B cell (primary cell): ENCODE data around the gene ZNF141. TPM values are rescaled to one million over a fixed set of nuclear protein-coding genes. Genes with fewer than 3 reads are reported as not detected.

ENCODE experiments used
- ATAC-seq: fragments of 200-7000 bp; cut with Tn5 transposase; one replicate; pipeline ENCODE4 v1.10.0; 2021; ENCODE audit warnings: low read depth, mild to moderate bottlenecking, moderate number of reproducible peaks, moderate library complexity
- CTCF ChIA-PET: fragments of 350-600 bp; sonication (Branson Sonifier 250); formaldehyde crosslinking; loops from one replicate; lab custom pipeline; 2021; ENCODE audit warnings: antibody characterized with exemption, inconsistent platforms; lab: Charles Lee
- POLR2A ChIA-PET: fragments of 350-600 bp; sonication (Branson Sonifier 250); formaldehyde crosslinking; loops from one replicate; lab custom pipeline; 2021; ENCODE audit warnings: antibody characterized with exemption; lab: Charles Lee
- DNase-seq: peaks from one replicate; pipeline ENCODE4 v3.0.0; 2013
- H2AFZ ChIP-seq: 2 replicates; pipeline ENCODE4 v1.6.1; 2012; ENCODE audit warnings: mild to moderate bottlenecking, low read depth, low read length; ENCODE audit not compliant: insufficient read depth, poor library complexity, severe bottlenecking
- H3K27ac ChIP-seq, 2 donors: 1 replicate in 1 of 2; 2 replicates in 1 of 2; pipeline ENCODE4 v1.5.1; 2012 to 2013; ENCODE audit warnings: low read length in 2 of 2, mild to moderate bottlenecking in 2 of 2, moderate library complexity in 1 of 2
- H3K27me3 ChIP-seq, 4 experiments: fragments of 200-600 bp in 1 of 4; sonication (generic) in 1 of 4; replicated peaks in 1 of 4; 1 replicate in 2 of 4; 2 replicates in 2 of 4; pipeline versions ENCODE4 v1.6.1 to v1.7.0; 2013 to 2016; ENCODE audit warnings: low read length in 3 of 4, mild to moderate bottlenecking in 2 of 4, mixed read lengths in 1 of 4, moderate library complexity in 1 of 4; ENCODE audit not compliant: insufficient read depth in 4 of 4, control insufficient read depth in 3 of 4; ENCODE audit errors: control extremely low read depth in 1 of 4
- H3K36me3 ChIP-seq, 2 experiments: replicated peaks in 1 of 2; 1 replicate in 1 of 2; 2 replicates in 1 of 2; pipeline versions ENCODE4 v1.6.1 to v1.7.1; 2013; ENCODE audit warnings: low read length in 1 of 2; ENCODE audit not compliant: insufficient read depth in 2 of 2, control insufficient read depth in 1 of 2; ENCODE audit errors: control extremely low read depth in 1 of 2, extremely low read depth in 1 of 2
- H3K4me1 ChIP-seq, 2 donors: fragments of 200-600 bp in 1 of 2; sonication (generic) in 1 of 2; 1 replicate in 1 of 2; 2 replicates in 1 of 2; pipeline versions ENCODE4 v1.5.1 to v1.6.1; 2013 to 2017; ENCODE audit warnings: low read length in 2 of 2; ENCODE audit not compliant: control insufficient read depth in 2 of 2, insufficient read depth in 2 of 2
- H3K4me2 ChIP-seq: replicated peaks from 2 replicates; pipeline ENCODE3; 2012; ENCODE audit warnings: mild to moderate bottlenecking, low read depth, low read length; ENCODE audit not compliant: poor library complexity, severe bottlenecking
- H3K4me3 ChIP-seq, 5 experiments: fragments of 200-600 bp in 1 of 5; sonication (generic) in 1 of 5; 1 replicate in 3 of 5; 2 replicates in 2 of 5; pipeline versions ENCODE4 v1.5.1 to v1.7.0; 2011 to 2016; ENCODE audit warnings: low read length in 4 of 5, mild to moderate bottlenecking in 4 of 5, low read depth in 2 of 5, control low read depth in 1 of 5, moderate library complexity in 1 of 5; ENCODE audit not compliant: insufficient read depth in 1 of 5; ENCODE audit errors: control extremely low read depth in 1 of 5, extremely low read depth in 1 of 5
- H3K79me2 ChIP-seq: fragments of 200-600 bp; sonication (generic); one replicate; pipeline ENCODE4 v1.6.0; 2016; ENCODE audit warnings: low read length; ENCODE audit not compliant: control insufficient read depth, insufficient read depth
- H3K9ac ChIP-seq: fragments of 200-600 bp; sonication (generic); 2 replicates; pipeline ENCODE4 v1.6.1; 2017; ENCODE audit warnings: mild to moderate bottlenecking, low read length, moderate library complexity
- H3K9me3 ChIP-seq, 3 donors: one replicate each; pipeline versions ENCODE4 v1.6.1 to v1.7.1; 2013; ENCODE audit warnings: low read length in 2 of 3; ENCODE audit not compliant: control insufficient read depth in 2 of 3, insufficient read depth in 1 of 3; ENCODE audit errors: control extremely low read depth in 1 of 3
- H4K20me1 ChIP-seq: 2 replicates; pipeline ENCODE4 v1.6.0; 2012; ENCODE audit warnings: mild to moderate bottlenecking, low read length; ENCODE audit not compliant: insufficient read depth, control insufficient read depth, poor library complexity, severe bottlenecking
- H3K27ac Mint-ChIP-seq: one replicate; pipeline ENCODE4 v1.8.0; 2021; ENCODE audit warnings: mixed read lengths
- H3K27me3 Mint-ChIP-seq: one replicate; pipeline ENCODE4 v1.8.0; 2021; ENCODE audit warnings: mixed read lengths
- H3K4me1 Mint-ChIP-seq: one replicate; pipeline ENCODE4 v1.8.0; 2021; ENCODE audit warnings: mixed read lengths
- H3K4me3 Mint-ChIP-seq: one replicate; pipeline ENCODE4 v1.8.0; 2021; ENCODE audit warnings: mixed read lengths
- H3K9me3 Mint-ChIP-seq: one replicate; pipeline ENCODE4 v1.8.0; 2022; ENCODE audit warnings: mixed read lengths; ENCODE audit not compliant: insufficient read depth
- CTCF ChIP-seq: fragments of 200-600 bp; IDR thresholded peaks from one replicate; pipeline ENCODE4 v1.8.0; 2022; ENCODE audit warnings: antibody characterized with exemption, mild to moderate bottlenecking
- EZH2 ChIP-seq: IDR thresholded peaks from 2 replicates; pipeline ENCODE4 v1.6.1; 2012; ENCODE audit warnings: borderline replicate concordance, low read depth, mild to moderate bottlenecking, moderate library complexity, low read length; ENCODE audit not compliant: insufficient read depth, poor library complexity, severe bottlenecking
- WGBS: methylation state at CpG from one replicate; pipeline ENCODE4 v1.1.5; 2013; ENCODE audit warnings: missing lambda C conversion rate; ENCODE audit not compliant: insufficient coverage; 5-methylcytosine and 5-hydroxymethylcytosine counted together
- intact Hi-C: fragments of 100-400 bp; cut with micrococcal nuclease; formaldehyde crosslinking; loops from one replicate; pipeline ENCODE4 v1.10.0; 2022
- polyA plus RNA-seq: library from polyadenylated mRNA; depleted of rRNA; stranded (reverse); fragments of >200 nt; gene quantifications from 2 replicates; pipeline ENCODE4 v1.2.3, GENCODE V29; 2012
- total RNA-seq, 2 donors: library from RNA; stranded (reverse); fragments of 120-200 nt in 1 of 2; gene quantifications; 1 replicate in 1 of 2; 2 replicates in 1 of 2; pipeline versions ENCODE4 v1.2.3 to v1.2.4, GENCODE V29; 2013 to 2022

Gene ZNF141
- total and polyA plus RNA-seq, 2 donors (not counting 1 experiment from before 2014, with no cell fraction given) = 8.0 to 68.1 TPM

- H3K79me2 ChIP-seq = peaks cover 55% of the 10 kb centered on the region
- peak overlapping the region; percentile 78 for H2AFZ ChIP-seq
- peak overlapping the region; percentile 91 to 95 for H3K27ac ChIP-seq
- 6% methylated on average over 47 of the region's 52 CpGs for WGBS
- Mint-ChIP-seq H3K27me3 (no peaks in the 10 kb centered on the region), H3K27ac (peak overlapping the region; percentile 100), H3K9me3 (peaks cover 7% of the 10 kb centered on the region), H3K4me3 (peak overlapping the region; percentile 100), H3K4me1 (peaks cover 41% of the 10 kb centered on the region)
- peak overlapping the region; percentile 78 for H3K9ac ChIP-seq
- peak overlapping the region; percentile 75 for H3K4me2 ChIP-seq
- no peaks in the 10 kb centered on the region for H3K27me3 ChIP-seq
- ATAC-seq (peak; percentile 28), DNase-seq (peak; percentile 42)
- peaks cover 2 to 15% of the 10 kb centered on the region in 2 experiments for H3K36me3 ChIP-seq
- peaks cover 5 to 23% (median 22%) of the 10 kb centered on the region in 3 donors for H3K9me3 ChIP-seq
- ChIA-PET POLR2A (interaction anchor here (0.8 to 2.5 kb wide), 5 partner anchors 9 to 336 kb away, joined by 3 to 11 read pairs (median 4); partner anchors contain the start of genes ATP5ME, MYL5 and ZNF718), CTCF (interaction anchor here (0.7 kb wide), 1 partner anchor 8 kb away, joined by 3 read pairs; no protein-coding TSS in a partner anchor)
- H4K20me1 ChIP-seq = no peaks in the 10 kb centered on the region
- peaks cover 16 to 22% of the 10 kb centered on the region in 2 donors for H3K4me1 ChIP-seq
- TF ChIP-seq EZH2 (no peak), CTCF (no peak)
- intact Hi-C loops = loop anchor here (1.0 to 5.0 kb wide), 7 partner anchors 93 to 584 kb away; partner anchors contain the start of genes PIGG, ZNF718 and ZNF721
- peak overlapping the region; percentile 61 to 90 (median 82) for H3K4me3 ChIP-seq
These were observed 531 bp downstream of the ZNF141 start for GRCh38 chr4:337932-338758.
